A549 (cell line): ENCODE results near the gene GAS7.

ENCODE experiments used
- CEBPB ChIP-seq, 2 experiments: fragments of >200 bp in 1 of 2; sonication (Bioruptor Twin) in 1 of 2; formaldehyde crosslinking in 1 of 2; IDR thresholded peaks; 2 replicates each; pipeline ENCODE4 v1.6.1; 2012 to 2016
- CTCF ChIP-seq: fragments of >200 bp; sonication (Bioruptor Twin); formaldehyde crosslinking; IDR thresholded peaks from 3 replicates; pipeline ENCODE4 v1.5.1; 2016
- EHMT2 ChIP-seq: fragments of 200-600 bp; sonication (generic); IDR thresholded peaks from 2 replicates; pipeline ENCODE4 v1.6.1; 2016; ENCODE audit warnings: antibody characterized with exemption, low read depth, mild to moderate bottlenecking, moderate library complexity
- HES2 ChIP-seq: fragments of >200 bp; sonication (Bioruptor Twin); formaldehyde crosslinking; IDR thresholded peaks from 2 replicates; pipeline ENCODE4 v1.6.1; 2016
- KDM5A ChIP-seq: fragments of 200-600 bp; sonication (generic); IDR thresholded peaks from 2 replicates; pipeline ENCODE4 v1.6.1; 2016; ENCODE audit warnings: antibody characterized with exemption, mild to moderate bottlenecking
- MAFK ChIP-seq: fragments of 450-650 bp; IDR thresholded peaks from 2 replicates; pipeline ENCODE4 v1.6.1; 2014; ENCODE audit not compliant: partially characterized antibody
- POLR2A ChIP-seq: IDR thresholded peaks from 2 replicates; pipeline ENCODE4 v1.6.1; 2012; ENCODE audit warnings: mild to moderate bottlenecking, low read length
- RCOR1 ChIP-seq: fragments of 150-350 bp; IDR thresholded peaks from 2 replicates; pipeline ENCODE4 v1.6.1; 2014; ENCODE audit warnings: antibody characterized with exemption, low read length, low read depth
- SREBF2 ChIP-seq: fragments of 450-650 bp; IDR thresholded peaks from 2 replicates; pipeline ENCODE4 v1.6.1; 2014; ENCODE audit warnings: mild to moderate bottlenecking, moderate library complexity
- TF ChIP-seq, protein P1 (sequence below): IDR thresholded peaks from 2 replicates; pipeline ENCODE4 v1.6.1; 2012; ENCODE audit warnings: low read depth, borderline replicate concordance
- TF ChIP-seq, protein P2 (sequence below): fragments of 250-450 bp; sonication (Bioruptor Pico); IDR thresholded peaks from 2 replicates; pipeline ENCODE4 v1.5.0; 2021; ENCODE audit warnings: mild to moderate bottlenecking, moderate library complexity, borderline replicate concordance
- TF ChIP-seq, protein P3 (sequence below): IDR thresholded peaks from 2 replicates; pipeline ENCODE4 v1.6.1; 2012

DNA sequence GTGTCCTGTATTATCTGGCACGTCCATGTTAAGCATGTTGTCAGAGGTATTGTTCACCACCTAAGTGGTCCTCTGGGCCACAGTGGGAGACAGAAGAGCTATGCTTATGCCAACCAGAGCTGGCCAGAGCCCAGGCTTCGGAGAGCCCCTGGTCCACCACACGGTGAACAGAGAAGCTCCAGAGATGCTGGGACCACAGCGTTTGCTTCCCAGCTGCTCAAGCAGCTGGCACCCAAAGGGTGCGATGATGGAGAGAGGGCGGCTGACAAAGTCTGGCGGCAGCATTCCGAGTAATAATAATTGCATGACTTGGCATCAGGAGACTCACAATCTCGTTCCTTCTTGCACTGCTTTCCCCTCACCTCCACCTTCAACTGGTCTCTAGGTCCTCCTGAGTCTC is 257.6 kb downstream of the GAS7 start:
- TF ChIP-seq EHMT2 = no peak
- no peak for TF ChIP-seq CTCF
- TF ChIP-seq RCOR1 = no peak
- no peak for TF ChIP-seq POLR2A
- TF ChIP-seq, protein P1, sequence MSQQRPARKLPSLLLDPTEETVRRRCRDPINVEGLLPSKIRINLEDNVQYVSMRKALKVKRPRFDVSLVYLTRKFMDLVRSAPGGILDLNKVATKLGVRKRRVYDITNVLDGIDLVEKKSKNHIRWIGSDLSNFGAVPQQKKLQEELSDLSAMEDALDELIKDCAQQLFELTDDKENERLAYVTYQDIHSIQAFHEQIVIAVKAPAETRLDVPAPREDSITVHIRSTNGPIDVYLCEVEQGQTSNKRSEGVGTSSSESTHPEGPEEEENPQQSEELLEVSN = no peak
- TF ChIP-seq HES2 = no peak
- no peak for TF ChIP-seq SREBF2
- TF ChIP-seq, protein P2, sequence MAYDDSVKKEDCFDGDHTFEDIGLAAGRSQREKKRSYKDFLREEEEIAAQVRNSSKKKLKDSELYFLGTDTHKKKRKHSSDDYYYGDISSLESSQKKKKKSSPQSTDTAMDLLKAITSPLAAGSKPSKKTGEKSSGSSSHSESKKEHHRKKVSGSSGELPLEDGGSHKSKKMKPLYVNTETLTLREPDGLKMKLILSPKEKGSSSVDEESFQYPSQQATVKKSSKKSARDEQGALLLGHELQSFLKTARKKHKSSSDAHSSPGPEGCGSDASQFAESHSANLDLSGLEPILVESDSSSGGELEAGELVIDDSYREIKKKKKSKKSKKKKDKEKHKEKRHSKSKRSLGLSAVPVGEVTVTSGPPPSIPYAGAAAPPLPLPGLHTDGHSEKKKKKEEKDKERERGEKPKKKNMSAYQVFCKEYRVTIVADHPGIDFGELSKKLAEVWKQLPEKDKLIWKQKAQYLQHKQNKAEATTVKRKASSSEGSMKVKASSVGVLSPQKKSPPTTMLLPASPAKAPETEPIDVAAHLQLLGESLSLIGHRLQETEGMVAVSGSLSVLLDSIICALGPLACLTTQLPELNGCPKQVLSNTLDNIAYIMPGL (CRISPR knock-in tag) = no peak
- no peak for TF ChIP-seq CEBPB (IDR thresholded peaks at IDR 0.05)
- TF ChIP-seq MAFK = no peak
- TF ChIP-seq, protein P3, sequence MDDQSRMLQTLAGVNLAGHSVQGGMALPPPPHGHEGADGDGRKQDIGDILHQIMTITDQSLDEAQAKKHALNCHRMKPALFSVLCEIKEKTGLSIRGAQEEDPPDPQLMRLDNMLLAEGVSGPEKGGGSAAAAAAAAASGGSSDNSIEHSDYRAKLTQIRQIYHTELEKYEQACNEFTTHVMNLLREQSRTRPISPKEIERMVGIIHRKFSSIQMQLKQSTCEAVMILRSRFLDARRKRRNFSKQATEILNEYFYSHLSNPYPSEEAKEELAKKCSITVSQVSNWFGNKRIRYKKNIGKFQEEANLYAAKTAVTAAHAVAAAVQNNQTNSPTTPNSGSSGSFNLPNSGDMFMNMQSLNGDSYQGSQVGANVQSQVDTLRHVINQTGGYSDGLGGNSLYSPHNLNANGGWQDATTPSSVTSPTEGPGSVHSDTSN = no peak
- TF ChIP-seq KDM5A = no peak
